Right forelimb (tissue), 1 donor: ENCODE measurements around the gene SMAD5.
A peak's percentile ranks its signal among the peaks of the same experiment; 100 is the strongest.

Experiments
- DNase-seq: peaks from one replicate; pipeline ENCODE4 v3.0.0-alpha.2; 2018

Gene SMAD5

GRCh38 chr5:136132557-136133221 is at the start of gene SMAD5:
SMAD5 (plus strand) TSS chr5:136132845; CDS start chr5:136153761, 20,916 bp downstream.
- peak; percentile 98 for DNase-seq

GRCh38 chr5:136084698-136085097 is 47.9 kb upstream of the SMAD5 start:
- DNase-seq = no peak

- DNase-seq = no peak
Observed at GRCh38 chr5:136086783-136087566, 45.7 kb upstream of the SMAD5 start.

GRCh38 chr5:136087961-136088871 is 44.4 kb upstream of the SMAD5 start:
- peak; percentile 81 for DNase-seq

- DNase-seq = no peak
Observed at GRCh38 chr5:136089791-136090190, 42.9 kb upstream of the SMAD5 start.

- no peak for DNase-seq
Observed at GRCh38 chr5:136090319-136090718, 42.3 kb upstream of the SMAD5 start.

GRCh38 chr5:136094189-136094912 is 38.3 kb upstream of the SMAD5 start:
- no peak for DNase-seq

GRCh38 chr5:136094913-136095641 is 37.6 kb upstream of the SMAD5 start:
- no peak for DNase-seq

- no peak for DNase-seq
Observed at GRCh38 chr5:136098176-136098575, 34.5 kb upstream of the SMAD5 start.

- no peak for DNase-seq
Observed at GRCh38 chr5:136099870-136100269, 32.8 kb upstream of the SMAD5 start.

- DNase-seq = no peak
Observed at GRCh38 chr5:136101884-136102283, 30.8 kb upstream of the SMAD5 start.

- no peak for DNase-seq
Observed at GRCh38 chr5:136103118-136103517, 29.5 kb upstream of the SMAD5 start.

- no peak for DNase-seq
Observed at GRCh38 chr5:136104306-136104965, 28.2 kb upstream of the SMAD5 start.

GRCh38 chr5:136106351-136107031 is 26.2 kb upstream of the SMAD5 start:
- DNase-seq = no peak

GRCh38 chr5:136108180-136108611 is 24.4 kb upstream of the SMAD5 start:
- no peak for DNase-seq

GRCh38 chr5:136108766-136109165 is 23.9 kb upstream of the SMAD5 start:
- DNase-seq = no peak

GRCh38 chr5:136109453-136110135 is 23.1 kb upstream of the SMAD5 start:
- DNase-seq = no peak

- DNase-seq = no peak
Observed at GRCh38 chr5:136113606-136114005, 19.0 kb upstream of the SMAD5 start.

GRCh38 chr5:136114414-136115125 is 18.1 kb upstream of the SMAD5 start:
- no peak for DNase-seq
